CD14-positive monocyte (primary cell): Measurements from ENCODE around the gene PNPLA7. TPM values are rescaled to one million over a fixed set of nuclear protein-coding genes. Genes with fewer than 3 reads are reported as not detected.

ENCODE experiments used
- DNase-seq, 3 donors: peaks; one replicate each; pipeline ENCODE4 v3.0.0-alpha.2; 2011 to 2022
- H2AFZ ChIP-seq: 2 replicates; pipeline ENCODE4 v1.6.0; 2012; ENCODE audit warnings: mild to moderate bottlenecking, low read depth, low read length, inconsistent platforms; ENCODE audit not compliant: insufficient read depth, poor library complexity, severe bottlenecking
- H3K27ac ChIP-seq, 2 donors: 1 replicate in 1 of 2; 2 replicates in 1 of 2; pipeline ENCODE4 v1.5.1; 2012 to 2013; ENCODE audit warnings: low read length in 2 of 2, control low read depth in 1 of 2, inconsistent platforms in 1 of 2, low read depth in 1 of 2, mild to moderate bottlenecking in 1 of 2
- H3K27me3 ChIP-seq, 2 donors: one replicate each; pipeline versions ENCODE4 v1.6.0 to v1.6.1; 2011 to 2013; ENCODE audit warnings: low read length in 2 of 2; ENCODE audit not compliant: control insufficient read depth in 2 of 2, insufficient read depth in 2 of 2
- H3K36me3 ChIP-seq, 2 donors: replicated peaks in 1 of 2; 1 replicate in 1 of 2; 2 replicates in 1 of 2; pipeline versions ENCODE4 v1.5.1 to v1.6.1; 2012 to 2013; ENCODE audit warnings: low read length in 2 of 2, control low read depth in 1 of 2, inconsistent platforms in 1 of 2, mild to moderate bottlenecking in 1 of 2; ENCODE audit not compliant: insufficient read depth in 2 of 2, control insufficient read depth in 1 of 2
- H3K4me1 ChIP-seq, 2 donors: 1 replicate in 1 of 2; 2 replicates in 1 of 2; pipeline versions ENCODE4 v1.5.1 to v1.6.1; 2012 to 2013; ENCODE audit warnings: low read length in 2 of 2, control low read depth in 1 of 2, inconsistent platforms in 1 of 2, mild to moderate bottlenecking in 1 of 2, moderate library complexity in 1 of 2; ENCODE audit not compliant: insufficient read depth in 2 of 2, control insufficient read depth in 1 of 2
- H3K4me2 ChIP-seq: replicated peaks from 2 replicates; pipeline ENCODE3; 2012; ENCODE audit warnings: low read length, moderate library complexity, mild to moderate bottlenecking; ENCODE audit not compliant: poor library complexity, severe bottlenecking; ENCODE audit errors: extremely low read depth
- H3K4me3 ChIP-seq, 3 experiments: fragments of 200-600 bp in 1 of 3; sonication (generic) in 1 of 3; replicated peaks in 1 of 3; 1 replicate in 2 of 3; 2 replicates in 1 of 3; pipeline ENCODE4 v1.5.1; 2011 to 2013; ENCODE audit warnings: low read length in 3 of 3, mild to moderate bottlenecking in 3 of 3, control low read depth in 2 of 3, low read depth in 2 of 3, inconsistent platforms in 1 of 3, moderate library complexity in 1 of 3
- H3K79me2 ChIP-seq: 2 replicates; pipeline ENCODE4 v1.6.0; 2012; ENCODE audit warnings: mild to moderate bottlenecking, control low read depth, inconsistent platforms, low read length, moderate library complexity; ENCODE audit not compliant: insufficient read depth
- H3K9ac ChIP-seq: 2 replicates; pipeline ENCODE4 v1.6.0; 2017; ENCODE audit warnings: low read length, mild to moderate bottlenecking; ENCODE audit not compliant: insufficient read depth, poor library complexity, severe bottlenecking
- H3K9me3 ChIP-seq, 2 donors: replicated peaks in 1 of 2; 1 replicate in 1 of 2; 2 replicates in 1 of 2; pipeline versions ENCODE4 v1.5.1 to v1.6.1; 2012 to 2013; ENCODE audit warnings: low read length in 2 of 2, control low read depth in 1 of 2; ENCODE audit not compliant: control insufficient read depth in 1 of 2, insufficient read depth in 1 of 2
- H4K20me1 ChIP-seq: 2 replicates; pipeline ENCODE4 v1.6.0; 2012; ENCODE audit warnings: mild to moderate bottlenecking, low read length, control low read depth, moderate library complexity; ENCODE audit not compliant: insufficient read depth
- H3K27ac Mint-ChIP-seq, 7 donors: one replicate each; pipeline ENCODE4 v1.8.0; 2020; ENCODE audit warnings: mild to moderate bottlenecking in 7 of 7, mixed read lengths in 7 of 7, moderate library complexity in 6 of 7, inconsistent platforms in 2 of 7
- H3K27me3 Mint-ChIP-seq, 3 donors: one replicate each; pipeline ENCODE4 v1.8.0; 2021 to 2022; ENCODE audit warnings: low read depth in 3 of 3, mild to moderate bottlenecking in 3 of 3, mixed read lengths in 3 of 3, moderate library complexity in 3 of 3, inconsistent platforms in 1 of 3
- H3K36me3 Mint-ChIP-seq, 2 donors: one replicate each; pipeline ENCODE4 v1.8.0; 2020; ENCODE audit warnings: mixed read lengths in 2 of 2, inconsistent platforms in 1 of 2, mild to moderate bottlenecking in 1 of 2
- H3K4me1 Mint-ChIP-seq: one replicate; pipeline ENCODE4 v1.8.0; 2020; ENCODE audit warnings: mild to moderate bottlenecking, mixed read lengths
- H3K4me3 Mint-ChIP-seq, 2 donors: one replicate each; pipeline ENCODE4 v1.8.0; 2020; ENCODE audit warnings: mild to moderate bottlenecking in 2 of 2, mixed read lengths in 2 of 2, moderate library complexity in 1 of 2
- H3K9me3 Mint-ChIP-seq, 7 donors: one replicate each; pipeline ENCODE4 v1.8.0; 2020 to 2022; ENCODE audit warnings: mixed read lengths in 7 of 7, mild to moderate bottlenecking in 6 of 7, moderate library complexity in 6 of 7, inconsistent platforms in 2 of 7
- WGBS: methylation state at CpG from one replicate; pipeline ENCODE4 v1.1.5; 2013; ENCODE audit warnings: missing lambda C conversion rate; ENCODE audit not compliant: insufficient coverage; 5-methylcytosine and 5-hydroxymethylcytosine counted together
- intact Hi-C, 2 donors: fragments of 100-400 bp; cut with micrococcal nuclease; formaldehyde crosslinking; loops; one replicate each; pipeline versions ENCODE4 v1.15.0 to v1.15.1; 2023
- polyA plus RNA-seq, 3 donors: library from polyadenylated mRNA; depleted of rRNA in 1 of 3; unstranded in 2 of 3; stranded (reverse) in 1 of 3; fragments of 300-500 nt in 2 of 3; fragments of >200 nt in 1 of 3; fragmentation: Illumina TruSeq in 2 of 3; gene quantifications; 1 replicate in 2 of 3; 2 replicates in 1 of 3; pipeline ENCODE4 v1.2.3, GENCODE V29; 2012 to 2021
- TF ChIP-seq, protein P1 (sequence below): fragments of 200-600 bp; IDR thresholded peaks from one replicate; pipeline ENCODE4 v1.8.0; 2022; ENCODE audit warnings: antibody characterized with exemption, mild to moderate bottlenecking

The PNPLA7 gene
- polyA plus RNA-seq, 3 donors: 0.10 to 1.1 (median 0.14) TPM

DNA sequence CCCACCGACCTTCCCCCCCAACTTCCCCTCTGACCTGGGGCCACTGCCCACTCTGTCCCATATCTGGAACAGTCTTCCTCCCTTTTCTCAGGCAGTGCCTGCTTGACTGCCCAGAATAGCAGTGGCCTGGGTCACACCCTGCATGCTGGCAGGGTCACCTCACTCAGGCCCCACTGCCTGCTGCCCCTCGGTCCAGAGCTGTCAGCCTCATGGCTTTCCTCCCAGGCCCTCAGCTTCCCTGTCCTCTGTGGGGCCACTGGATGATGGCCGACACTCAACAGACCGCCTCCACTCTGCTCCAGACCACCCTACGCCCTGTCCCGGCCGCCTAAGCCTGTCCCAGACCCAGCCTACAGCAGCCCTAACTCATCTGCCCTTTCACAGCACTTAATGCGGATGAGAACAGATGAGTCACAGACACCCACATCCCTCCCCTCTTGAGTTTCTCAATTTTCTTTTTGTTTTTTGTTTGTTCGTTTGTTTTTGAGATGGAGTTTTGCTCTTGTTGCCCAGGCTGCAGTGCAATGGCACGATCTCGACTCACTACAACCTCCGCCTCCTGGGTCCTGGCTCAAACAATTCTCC, 5.9 kb downstream of the PNPLA7 start:
- Mint-ChIP-seq H3K27me3 (peaks cover 0 to 3% (median 2%) of the 10 kb centered on the region in 3 donors), H3K36me3 (no peaks in the 10 kb centered on the region), H3K4me3 (no peak overlapping the region), H3K4me1 (no peaks in the 10 kb centered on the region), H3K9me3 (peaks cover 0 to 6% (median 0%) of the 10 kb centered on the region in 7 donors), H3K27ac (no peak overlapping the region)
- TF ChIP-seq, protein P1, sequence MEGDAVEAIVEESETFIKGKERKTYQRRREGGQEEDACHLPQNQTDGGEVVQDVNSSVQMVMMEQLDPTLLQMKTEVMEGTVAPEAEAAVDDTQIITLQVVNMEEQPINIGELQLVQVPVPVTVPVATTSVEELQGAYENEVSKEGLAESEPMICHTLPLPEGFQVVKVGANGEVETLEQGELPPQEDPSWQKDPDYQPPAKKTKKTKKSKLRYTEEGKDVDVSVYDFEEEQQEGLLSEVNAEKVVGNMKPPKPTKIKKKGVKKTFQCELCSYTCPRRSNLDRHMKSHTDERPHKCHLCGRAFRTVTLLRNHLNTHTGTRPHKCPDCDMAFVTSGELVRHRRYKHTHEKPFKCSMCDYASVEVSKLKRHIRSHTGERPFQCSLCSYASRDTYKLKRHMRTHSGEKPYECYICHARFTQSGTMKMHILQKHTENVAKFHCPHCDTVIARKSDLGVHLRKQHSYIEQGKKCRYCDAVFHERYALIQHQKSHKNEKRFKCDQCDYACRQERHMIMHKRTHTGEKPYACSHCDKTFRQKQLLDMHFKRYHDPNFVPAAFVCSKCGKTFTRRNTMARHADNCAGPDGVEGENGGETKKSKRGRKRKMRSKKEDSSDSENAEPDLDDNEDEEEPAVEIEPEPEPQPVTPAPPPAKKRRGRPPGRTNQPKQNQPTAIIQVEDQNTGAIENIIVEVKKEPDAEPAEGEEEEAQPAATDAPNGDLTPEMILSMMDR: no peak
- Histone ChIP-seq H3K36me3 (no peaks in the 10 kb centered on the region), H2AFZ (no peak overlapping the region), H3K9ac (no peak overlapping the region), H3K4me3 (no peak overlapping the region), H4K20me1 (no peaks in the 10 kb centered on the region), H3K4me1 (no peaks in the 10 kb centered on the region), H3K27me3 (no peaks in the 10 kb centered on the region), H3K9me3 (no peaks in the 10 kb centered on the region), H3K4me2 (no peak overlapping the region), H3K27ac (no peak overlapping the region), H3K79me2 (no peaks in the 10 kb centered on the region)
- no peak for DNase-seq
- intact Hi-C loops: no loop called here
- WGBS: 91% methylated on average over 10 of the region's 12 CpGs

DNA sequence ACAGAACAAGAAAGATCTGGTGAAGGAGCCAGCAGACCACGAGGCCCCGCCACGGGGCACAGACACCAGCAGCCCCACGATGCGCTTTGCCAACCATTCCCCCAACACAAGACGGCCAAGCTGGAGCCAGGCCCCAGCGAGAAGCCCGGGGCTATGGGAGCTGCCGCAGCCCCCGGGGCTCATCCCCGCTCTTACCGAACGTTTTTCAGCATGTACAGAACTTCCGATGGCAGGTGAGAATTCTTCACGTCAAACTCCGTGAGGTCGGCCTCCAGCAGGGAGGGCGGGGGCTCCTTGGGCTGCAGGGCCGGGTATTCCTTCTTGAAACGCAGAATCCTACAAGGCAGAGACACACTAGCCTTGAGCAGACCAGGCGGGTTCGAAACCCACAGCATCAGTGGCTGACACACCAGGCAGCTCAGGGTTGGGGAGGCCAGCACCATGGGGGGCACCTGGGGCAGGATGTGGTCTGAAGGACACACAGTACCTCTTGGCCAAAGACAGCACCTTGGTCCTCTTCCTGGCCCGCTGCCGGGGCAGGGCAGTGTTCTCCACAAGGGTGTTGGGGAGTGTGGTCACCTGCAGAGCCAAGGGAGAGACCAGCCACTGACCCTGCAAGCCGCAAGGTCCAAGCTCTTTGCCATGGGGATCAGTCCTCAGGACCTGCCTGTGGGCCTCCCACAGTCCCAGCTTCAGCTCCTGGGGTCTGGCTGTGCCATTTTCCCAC, 6.8 kb downstream of the PNPLA7 start:
- no peak overlapping the region for H3K9ac ChIP-seq
- WGBS: 92% methylated on average over 25 of the region's 25 CpGs

More for the DNA sequence above, 6.8 kb downstream of the PNPLA7 start:
- Mint-ChIP-seq H3K27me3 (peaks cover 0 to 3% (median 2%) of the 10 kb centered on the region in 3 donors), H3K27ac (no peak overlapping the region), H3K9me3 (peaks cover 0 to 6% (median 0%) of the 10 kb centered on the region in 7 donors), H3K36me3 (no peaks in the 10 kb centered on the region), H3K4me3 (no peak overlapping the region), H3K4me1 (no peaks in the 10 kb centered on the region)
- Histone ChIP-seq H3K79me2 (no peaks in the 10 kb centered on the region), H3K4me3 (no peak overlapping the region), H2AFZ (no peak overlapping the region), H3K4me2 (no peak overlapping the region), H3K27me3 (no peaks in the 10 kb centered on the region), H3K36me3 (no peaks in the 10 kb centered on the region), H3K9me3 (no peaks in the 10 kb centered on the region), H4K20me1 (no peaks in the 10 kb centered on the region), H3K4me1 (no peaks in the 10 kb centered on the region), H3K27ac (no peak overlapping the region)
- TF ChIP-seq, protein P1: no peak
- intact Hi-C loops: no loop called here
- no peak for DNase-seq
